Measurements from ENCODE around the gene AGAP2. TPM values are rescaled to one million over a fixed set of nuclear protein-coding genes. Genes with fewer than 3 reads are reported as not detected.

AGAP2 gene
- total and polyA plus RNA-seq, 9 of the 15 experiments (the other 6 are each of a cell fraction or from before 2014, with no cell fraction given): 0.04 to 0.77 (median 0.28) TPM; not detected in 1

GRCh38 chr12:57770734-57771133 lies 32.2 kb upstream of the AGAP2 start (continued):
- no peak for TF ChIP-seq SAFB2 (IDR thresholded peaks at IDR 0.05; ENCODE audit: borderline replicate concordance, low read depth, low read length, severe bottlenecking)
- TF ChIP-seq BMI1 (IDR thresholded peaks at IDR 0.05; ENCODE audit: low read length): no peak
- no peak for TF ChIP-seq ZBTB8A (IDR thresholded peaks at IDR 0.05; ENCODE audit: partially characterized antibody)
- no peak for TF ChIP-seq L3MBTL2 (IDR thresholded peaks at IDR 0.05)
- no peak for TF ChIP-seq STAG1 (CRISPR knock-in tag; IDR thresholded peaks at IDR 0.05; ENCODE audit: borderline replicate concordance)
- TF ChIP-seq C11orf30 (IDR thresholded peaks at IDR 0.05; ENCODE audit: low read depth): peak; percentile 94
- peak; percentile 81 for TF ChIP-seq MAFF (IDR thresholded peaks at IDR 0.05; ENCODE audit: low read length)
- peak; percentile 83 for TF ChIP-seq MAFK (IDR thresholded peaks at IDR 0.05; ENCODE audit: low read length)
- no peak for TF ChIP-seq TAL1 (IDR thresholded peaks at IDR 0.05)
- no peak for TF ChIP-seq TAF9B (IDR thresholded peaks at IDR 0.05; ENCODE audit: partially characterized antibody)
- TF ChIP-seq ZNF24 (IDR thresholded peaks at IDR 0.05): no peak
- TF ChIP-seq ZNF316 (IDR thresholded peaks at IDR 0.05): peak; percentile 95

- BruUV-seq (replicated peaks): no TSS peak
- Histone ChIP-seq H3K4me3 (no peak overlapping the region), H2AFZ (ENCODE audit: low read depth, low read length) (no peak overlapping the region), H3K9me3 (replicated peaks; ENCODE audit: control insufficient read depth, insufficient read depth, low read depth, low read length) (no peaks in the 10 kb centered on the region), H3K36me3 (ENCODE audit: control insufficient read depth, insufficient read depth, low read length) (peaks cover 33% of the 10 kb centered on the region), H3K9me1 (ENCODE audit: control insufficient read depth, insufficient read depth, low read length) (no peaks in the 10 kb centered on the region), H3K79me2 (ENCODE audit: control insufficient read depth, insufficient read depth, low read length) (peaks cover 27% of the 10 kb centered on the region), H3K27me3 (ENCODE audit: control insufficient read depth in 2 of 2, insufficient read depth in 2 of 2, low read length in 2 of 2) (no peaks in the 10 kb centered on the region), H3K27ac (ENCODE audit: extremely low read depth, low read depth, low read length) (no peak overlapping the region), H3K4me1 (replicated peaks in 1 of 2; ENCODE audit: control insufficient read depth in 2 of 2, insufficient read depth in 2 of 2, low read length in 2 of 2) (peaks cover 23 to 51% of the 10 kb centered on the region in 2 experiments), H3K4me2 (ENCODE audit: insufficient read depth, low read length) (no peak overlapping the region), H4K20me1 (replicated peaks; ENCODE audit: control insufficient read depth, insufficient read depth, low read length) (no peaks in the 10 kb centered on the region), H3K9ac (ENCODE audit: insufficient read depth in 1 of 2, low read depth in 2 of 2, low read length in 2 of 2) (peak overlapping the region in 1 of 2 experiments; percentile 66; a peak in 1 of 4 replicates)
- TF ChIP-seq CBX1 (IDR thresholded peaks at IDR 0.05; ENCODE audit: low read depth): no peak
- no peak for TF ChIP-seq PTBP1 (IDR thresholded peaks at IDR 0.05; ENCODE audit: low read depth, low read length)
- no peak for TF ChIP-seq SP2 (IDR thresholded peaks at IDR 0.05; ENCODE audit: extremely low read depth, low read depth, low read length, poor library complexity, severe bottlenecking)
- TF ChIP-seq ZBTB26 (CRISPR knock-in tag; IDR thresholded peaks at IDR 0.05): no peak
- intact Hi-C loops (cut with micrococcal nuclease) (no loop called here), in situ Hi-C loops (cut with MboI) (no loop called here)
- DNase-seq (ENCODE audit: extremely low read depth in 1 of 4, low spot score in 3 of 4) (no peak), FAIRE-seq (no peak), ATAC-seq (no peak)
- POLR2A ChIA-PET: interaction anchor here (0.6 kb wide), 1 partner anchor 171 kb away, joined by 3 read pairs; no protein-coding TSS in a partner anchor
- 95% methylated on average over 11 of the region's 11 CpGs for WGBS (ENCODE audit: insufficient coverage, low coverage, missing lambda C conversion rate)
- CTCF ChIA-PET (ENCODE audit: low intra/inter-chr PET ratio): no interaction called here
Measured at GRCh38 chr12:57769594-57769993, 31.1 kb upstream of the AGAP2 start.
